ENCODE measurements around the gene VSIR.

The VSIR gene

DNA sequence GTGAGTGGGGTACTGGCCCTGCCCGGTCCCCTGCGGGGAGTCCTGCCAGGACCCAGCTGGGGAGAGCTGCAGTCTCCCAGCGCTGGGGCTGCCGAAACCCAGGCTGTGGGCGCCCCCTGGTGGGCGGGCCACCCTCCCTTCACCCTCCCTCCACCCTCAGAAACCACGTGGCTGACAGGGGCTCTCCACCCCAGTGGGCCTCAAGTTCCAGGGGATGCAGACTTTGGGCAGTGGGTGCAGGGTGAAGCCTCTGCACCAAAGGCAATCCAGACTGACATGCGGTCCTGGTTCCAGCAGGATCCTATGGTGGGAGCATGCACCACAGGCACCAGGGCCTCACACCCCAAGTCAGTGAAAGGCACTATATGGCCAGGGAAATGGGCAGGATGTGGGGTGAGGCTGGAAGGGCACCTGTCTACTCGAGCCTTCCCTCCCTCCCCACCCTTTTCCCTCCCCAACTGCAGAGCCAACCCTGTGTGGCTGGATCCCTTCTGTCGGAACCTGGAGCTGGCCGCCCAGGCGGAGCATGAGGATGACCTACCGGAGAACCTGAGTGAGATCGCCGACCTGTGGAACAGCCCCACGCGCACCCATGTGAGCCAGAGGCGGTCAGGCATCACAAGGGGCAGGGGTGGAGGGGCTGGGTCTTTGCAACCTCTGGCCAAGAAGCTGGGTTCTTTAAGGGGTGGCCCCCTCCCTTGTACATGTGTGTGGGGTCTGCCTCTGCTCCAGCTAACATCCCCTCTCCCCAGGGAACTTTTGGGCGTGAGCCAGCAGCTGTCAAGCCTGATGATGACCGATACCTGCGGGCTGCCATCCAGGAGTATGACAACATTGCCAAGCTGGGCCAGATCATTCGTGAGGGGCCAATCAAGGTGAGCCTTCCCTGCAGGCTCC, 38.9 kb upstream of the VSIR start:
- TF ChIP-seq, protein P1, sequence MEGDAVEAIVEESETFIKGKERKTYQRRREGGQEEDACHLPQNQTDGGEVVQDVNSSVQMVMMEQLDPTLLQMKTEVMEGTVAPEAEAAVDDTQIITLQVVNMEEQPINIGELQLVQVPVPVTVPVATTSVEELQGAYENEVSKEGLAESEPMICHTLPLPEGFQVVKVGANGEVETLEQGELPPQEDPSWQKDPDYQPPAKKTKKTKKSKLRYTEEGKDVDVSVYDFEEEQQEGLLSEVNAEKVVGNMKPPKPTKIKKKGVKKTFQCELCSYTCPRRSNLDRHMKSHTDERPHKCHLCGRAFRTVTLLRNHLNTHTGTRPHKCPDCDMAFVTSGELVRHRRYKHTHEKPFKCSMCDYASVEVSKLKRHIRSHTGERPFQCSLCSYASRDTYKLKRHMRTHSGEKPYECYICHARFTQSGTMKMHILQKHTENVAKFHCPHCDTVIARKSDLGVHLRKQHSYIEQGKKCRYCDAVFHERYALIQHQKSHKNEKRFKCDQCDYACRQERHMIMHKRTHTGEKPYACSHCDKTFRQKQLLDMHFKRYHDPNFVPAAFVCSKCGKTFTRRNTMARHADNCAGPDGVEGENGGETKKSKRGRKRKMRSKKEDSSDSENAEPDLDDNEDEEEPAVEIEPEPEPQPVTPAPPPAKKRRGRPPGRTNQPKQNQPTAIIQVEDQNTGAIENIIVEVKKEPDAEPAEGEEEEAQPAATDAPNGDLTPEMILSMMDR (IDR thresholded peaks at IDR 0.05; ENCODE audit: insufficient read depth, low read depth, low read length, missing control alignments) = peak; percentile 87
- DNase-seq (ENCODE audit: low read depth) = peak; percentile 55

DNA sequence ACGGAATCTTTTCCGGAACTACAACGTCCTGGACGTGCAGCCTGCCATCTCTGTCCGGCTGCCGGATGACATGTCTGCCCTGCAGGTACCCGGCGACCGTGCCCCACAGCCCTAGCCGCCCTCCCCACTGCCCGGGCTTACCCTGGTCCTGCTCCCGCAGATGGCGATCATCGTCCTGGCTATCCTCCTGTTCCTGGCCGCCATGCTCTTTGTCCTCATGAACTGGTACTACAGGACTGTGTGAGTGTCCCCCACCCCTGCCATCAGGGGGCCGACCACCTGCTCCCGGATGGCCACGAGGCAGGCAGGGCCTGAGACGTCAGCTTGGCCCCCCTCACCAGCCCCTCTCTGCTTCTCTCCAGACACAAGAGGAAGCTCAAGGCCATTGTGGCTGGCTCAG, 38.0 kb upstream of the VSIR start:
- TF ChIP-seq, protein P1 (IDR thresholded peaks at IDR 0.05; ENCODE audit: insufficient read depth, low read depth, low read length, missing control alignments) = no peak
- H3K4me3 ChIP-seq (ENCODE audit: low read length) = no peak overlapping the region
- no peak for DNase-seq (ENCODE audit: low read depth)

More for the DNA sequence above, 38.9 kb upstream of the VSIR start:
- no peak overlapping the region for H3K4me3 ChIP-seq (ENCODE audit: low read length)

DNA sequence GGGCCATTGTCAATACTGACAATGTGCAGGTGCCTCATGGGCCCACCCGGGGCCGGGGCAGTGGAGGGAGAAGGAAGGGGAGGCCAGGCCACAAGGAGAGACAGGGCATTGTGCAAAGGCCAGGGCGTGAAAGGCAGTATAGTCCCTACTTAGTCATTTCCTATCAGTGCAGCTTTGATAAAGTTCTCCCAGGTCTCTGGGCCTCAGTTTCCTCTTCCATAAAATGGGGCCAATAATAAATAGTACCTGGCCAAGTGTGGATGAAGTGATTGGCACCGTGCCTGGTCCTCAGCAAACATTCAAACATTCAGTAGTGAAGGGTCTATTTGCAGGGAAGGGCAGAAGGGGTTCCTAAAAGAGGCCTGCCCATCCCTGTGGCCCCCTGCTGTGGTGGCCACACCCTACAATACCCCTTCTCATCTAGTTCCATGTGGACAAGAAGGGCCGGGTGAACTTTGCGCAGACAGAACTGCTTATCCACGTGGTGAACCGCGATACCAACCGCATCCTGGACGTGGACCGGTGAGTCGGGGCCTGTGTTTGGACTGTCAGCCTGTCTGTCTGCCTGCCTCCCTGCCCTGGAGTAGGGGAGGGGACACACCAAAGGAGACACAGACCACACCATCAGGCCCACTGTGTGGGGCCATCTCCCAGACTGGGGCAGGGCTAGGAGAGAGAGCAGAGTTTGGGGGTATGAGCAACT, 36.9 kb upstream of the VSIR start:
- DNase-seq (ENCODE audit: low read depth) = no peak
- no peak overlapping the region for H3K4me3 ChIP-seq (ENCODE audit: low read length)
- TF ChIP-seq, protein P1 (IDR thresholded peaks at IDR 0.05; ENCODE audit: insufficient read depth, low read depth, low read length, missing control alignments) = no peak

DNA sequence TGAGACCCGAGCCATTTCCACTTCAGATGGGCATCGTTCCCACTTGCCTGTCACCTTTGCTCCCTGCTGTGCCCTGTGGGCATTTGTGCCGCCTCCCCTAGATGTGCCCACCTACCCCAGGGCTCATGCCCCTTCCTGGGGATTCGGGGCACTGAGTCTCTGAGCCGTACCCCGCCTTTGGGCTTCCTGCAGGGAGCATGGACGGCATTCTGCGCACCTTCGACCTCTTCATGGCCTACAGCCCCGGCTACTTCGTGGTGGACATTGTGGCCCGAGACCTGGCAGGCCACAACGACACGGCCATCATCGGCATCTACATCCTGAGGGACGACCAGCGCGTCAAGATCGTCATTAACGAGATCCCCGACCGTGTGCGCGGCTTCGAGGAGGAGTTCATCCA, 36.3 kb upstream of the VSIR start:
- no peak overlapping the region for H3K4me3 ChIP-seq (ENCODE audit: low read length)
- TF ChIP-seq, protein P1 (IDR thresholded peaks at IDR 0.05; ENCODE audit: insufficient read depth, low read depth, low read length, missing control alignments) = no peak
- DNase-seq (ENCODE audit: low read depth) = no peak

DNA sequence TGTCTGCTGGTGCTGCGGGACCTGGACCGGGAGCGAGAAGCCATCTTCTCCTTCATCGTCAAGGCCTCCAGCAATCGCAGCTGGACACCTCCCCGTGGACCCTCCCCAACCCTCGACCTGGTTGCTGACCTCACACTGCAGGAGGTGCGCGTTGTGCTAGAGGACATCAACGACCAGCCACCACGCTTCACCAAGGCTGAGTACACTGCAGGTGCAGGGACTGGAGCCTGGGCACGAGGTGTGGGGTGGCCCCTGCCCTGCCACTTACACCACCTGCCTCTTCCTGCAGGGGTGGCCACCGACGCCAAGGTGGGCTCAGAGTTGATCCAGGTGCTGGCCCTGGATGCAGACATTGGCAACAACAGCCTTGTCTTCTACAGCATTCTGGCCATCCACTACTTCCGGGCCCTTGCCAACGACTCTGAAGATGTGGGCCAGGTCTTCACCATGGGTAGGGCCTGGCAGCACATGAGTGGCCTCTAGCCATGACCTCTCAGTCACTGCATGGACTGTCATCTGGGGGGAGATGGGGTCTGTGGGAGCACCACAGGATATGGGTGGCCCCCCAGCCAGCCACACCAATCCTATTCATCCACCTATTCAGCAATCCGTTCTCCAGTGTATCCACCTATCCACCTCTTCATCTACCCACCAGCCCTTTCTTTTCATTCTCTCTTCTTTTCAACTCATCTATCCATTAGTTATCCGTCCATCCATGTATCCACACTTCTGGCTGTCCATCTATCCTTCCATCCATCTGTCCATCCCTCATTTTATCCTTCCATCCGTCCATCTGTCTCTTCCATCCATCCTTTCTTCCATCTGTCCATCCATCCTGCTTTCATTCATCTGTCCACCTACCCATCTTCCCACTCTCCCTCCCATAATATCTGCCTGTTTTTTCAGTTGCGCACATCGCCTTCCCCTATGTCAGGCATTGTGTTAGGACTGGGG, 34.5 kb upstream of the VSIR start:
- H3K4me3 ChIP-seq (ENCODE audit: low read length) = no peak overlapping the region
- no peak for DNase-seq (ENCODE audit: low read depth)
- TF ChIP-seq, protein P1 (IDR thresholded peaks at IDR 0.05; ENCODE audit: insufficient read depth, low read depth, low read length, missing control alignments) = no peak

DNA sequence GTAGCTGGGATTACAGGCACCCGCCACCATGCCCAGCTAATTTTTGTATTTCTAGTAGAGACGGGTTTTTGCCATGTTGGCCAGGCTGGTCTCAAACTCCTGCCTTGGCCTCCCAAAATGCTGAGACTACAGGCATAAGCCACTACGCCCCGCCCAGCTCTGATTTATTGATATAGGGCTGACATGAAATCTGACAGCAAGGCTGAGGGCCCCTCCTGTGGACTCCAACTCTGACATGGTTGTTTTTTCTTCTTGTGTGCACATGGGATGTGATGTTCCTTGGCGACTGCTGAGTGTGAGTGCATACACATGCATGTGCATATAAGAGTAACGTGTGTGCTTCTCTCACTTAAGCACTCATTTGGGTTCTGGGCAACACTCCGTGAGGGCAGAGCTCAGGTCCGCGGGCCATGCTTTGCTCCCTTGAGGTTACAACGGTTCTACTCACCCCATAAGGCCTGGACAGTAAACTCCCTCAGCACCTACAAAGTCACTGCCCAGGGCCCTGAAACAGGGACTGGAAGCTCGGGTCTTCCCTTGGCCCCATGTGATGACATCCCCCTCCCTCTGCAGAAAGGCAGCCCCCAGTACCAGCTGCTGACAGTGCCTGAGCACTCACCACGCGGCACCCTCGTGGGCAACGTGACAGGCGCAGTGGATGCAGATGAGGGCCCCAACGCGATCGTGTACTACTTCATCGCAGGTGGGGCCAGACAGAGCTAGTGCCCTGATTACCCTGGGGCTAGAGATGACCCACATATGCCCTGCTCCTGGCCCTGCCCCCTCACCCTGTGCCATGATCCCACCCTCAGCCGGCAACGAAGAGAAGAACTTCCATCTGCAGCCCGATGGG, 33.6 kb upstream of the VSIR start:
- no peak overlapping the region for H3K4me3 ChIP-seq (ENCODE audit: low read length)
- DNase-seq (ENCODE audit: low read depth) = no peak
- TF ChIP-seq, protein P1 (IDR thresholded peaks at IDR 0.05; ENCODE audit: insufficient read depth, low read depth, low read length, missing control alignments) = no peak
